GM21786 (cell line): ENCODE results near the gene KSR2.

Experiments
- ATAC-seq: cut with Tn5 transposase; IDR thresholded peaks from one replicate; pipeline ENCODE4 v1.9.1; 2021; ENCODE audit not compliant: unreplicated experiment

The KSR2 gene

DNA sequence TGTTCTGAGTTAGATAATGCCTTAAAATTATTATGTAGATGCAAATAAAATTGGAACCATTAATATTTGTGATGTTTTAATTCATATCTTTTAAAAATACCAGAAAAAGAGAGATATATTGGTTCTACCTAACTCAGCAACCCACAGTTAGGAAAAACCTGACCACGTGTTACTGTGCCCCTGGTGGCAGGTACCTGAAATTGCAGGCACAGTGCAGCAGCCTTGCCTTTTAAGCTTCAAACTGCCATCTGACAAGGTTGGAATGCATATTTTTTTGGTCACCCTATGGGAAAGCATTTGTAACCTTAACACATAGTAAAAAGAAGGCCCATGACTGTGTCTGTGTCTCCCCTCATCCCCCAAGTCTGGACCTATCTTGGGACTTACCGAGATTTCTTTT lies 498.0 kb downstream of the KSR2 start:
- no peak for ATAC-seq

DNA sequence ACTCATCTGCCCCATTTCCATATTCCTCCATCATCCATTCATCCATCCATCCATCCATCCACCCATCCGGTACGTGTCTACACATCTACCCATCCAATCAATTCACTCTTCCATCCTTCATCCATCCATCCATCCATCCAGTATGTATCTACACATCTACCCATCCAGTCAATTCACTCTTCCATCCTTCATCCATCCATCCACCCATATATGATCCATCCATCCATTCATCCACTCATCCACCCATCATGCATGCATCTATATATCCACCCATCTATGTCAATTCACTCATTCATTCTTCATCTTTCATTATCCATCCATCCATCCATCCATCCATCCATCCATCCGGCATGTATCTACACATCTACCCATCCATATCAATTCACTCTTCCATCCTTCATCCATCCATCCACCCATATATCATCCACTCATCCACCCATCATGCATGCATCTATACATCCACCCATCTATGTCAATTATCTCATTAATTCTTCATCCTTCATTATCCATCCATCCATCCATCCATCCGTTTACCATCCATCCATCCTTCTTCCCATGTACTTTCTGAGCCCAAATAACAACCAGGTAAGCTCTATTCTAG lies 498.8 kb downstream of the KSR2 start:
- no peak for ATAC-seq

DNA sequence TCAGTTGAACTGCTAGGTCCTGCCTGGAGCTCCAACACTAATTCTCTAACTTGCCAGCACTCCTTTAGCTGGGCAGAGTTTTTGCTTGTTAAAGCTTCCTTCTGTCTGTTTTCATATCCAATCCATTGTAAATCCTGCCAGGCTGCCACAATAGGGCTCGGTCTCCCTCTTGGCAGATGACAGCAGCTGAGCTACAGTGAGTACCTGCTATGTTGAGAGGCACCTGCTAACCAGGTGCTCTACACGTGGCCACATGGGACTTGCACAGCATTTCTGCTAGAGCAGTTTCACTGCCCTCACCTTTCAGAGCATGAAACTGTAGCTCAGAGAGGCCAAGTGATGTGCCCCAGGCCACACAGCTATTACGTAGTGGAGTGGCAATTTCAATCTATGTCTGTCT lies 500.8 kb downstream of the KSR2 start:
- ATAC-seq: no peak

DNA sequence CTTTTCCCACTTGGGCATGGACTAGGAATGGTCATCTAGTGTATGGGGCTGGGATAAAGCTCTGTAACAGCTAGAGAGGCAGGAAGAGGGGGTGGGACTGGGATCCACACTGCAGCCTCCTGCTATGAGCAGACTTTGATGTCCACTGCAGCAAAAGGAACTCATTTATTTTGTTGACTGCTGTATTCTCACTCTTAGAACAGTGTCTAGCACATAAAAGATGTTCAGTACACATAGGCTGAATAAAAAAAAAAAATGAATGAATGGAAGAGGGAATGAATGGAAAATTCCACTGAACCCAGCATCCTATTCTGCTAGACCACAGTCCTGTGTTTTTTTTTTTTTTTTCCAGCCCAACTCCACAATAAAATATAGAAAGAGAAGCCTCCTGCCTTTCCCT lies 501.2 kb downstream of the KSR2 start:
- ATAC-seq: no peak

DNA sequence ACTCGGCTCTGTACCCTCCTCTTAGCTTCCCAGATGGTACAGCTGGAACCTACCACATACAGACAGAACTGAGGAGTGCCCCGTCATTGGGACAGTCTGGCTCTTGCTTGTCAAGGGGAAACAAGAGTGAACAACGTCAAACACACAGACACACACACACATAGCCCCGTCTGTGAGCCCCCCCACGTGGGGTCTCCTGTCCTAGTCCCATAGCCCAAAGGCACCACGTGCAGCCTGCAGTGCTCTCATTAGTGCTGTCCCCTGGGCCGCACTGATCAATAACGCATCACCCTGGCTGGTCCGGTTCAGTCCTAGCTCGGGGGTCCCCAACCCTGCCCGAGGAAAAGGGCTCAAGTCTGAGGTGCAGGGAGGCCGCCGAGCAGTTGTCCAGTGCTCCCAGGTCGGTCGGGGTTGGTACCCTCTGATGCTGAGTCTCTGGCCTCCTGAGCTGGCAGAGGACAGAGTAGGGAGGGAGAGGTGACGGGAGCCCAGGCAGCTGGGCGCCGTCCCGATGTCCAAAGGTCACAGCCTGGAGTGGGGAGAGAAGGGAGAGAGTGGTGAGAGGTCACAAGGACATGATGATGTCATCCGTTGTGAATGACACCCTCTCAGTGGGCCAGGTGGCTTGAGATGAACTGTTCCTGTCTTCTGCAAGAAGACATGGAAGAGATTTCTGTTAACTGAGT lies 502.0 kb downstream of the KSR2 start:
- ATAC-seq: no peak

DNA sequence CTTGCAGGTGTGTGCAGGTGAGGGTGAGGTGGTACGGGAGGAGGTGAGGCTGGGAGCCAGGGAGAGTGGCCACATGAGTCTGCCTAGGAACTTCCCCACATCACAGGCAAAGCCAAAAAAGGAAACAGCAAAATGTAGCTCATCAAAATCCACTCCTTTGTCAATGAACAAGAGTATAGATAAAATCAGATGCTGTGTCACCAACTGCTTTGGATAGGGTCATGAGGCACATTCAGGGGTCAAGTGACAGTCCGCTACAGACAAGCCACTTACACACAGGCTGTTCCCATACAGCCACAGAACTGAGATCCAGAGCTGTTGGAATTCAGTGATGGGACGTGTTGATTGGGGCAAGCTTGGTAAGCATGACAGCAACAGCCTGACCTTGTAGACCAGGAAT lies 507.1 kb downstream of the KSR2 start:
- ATAC-seq: no peak

DNA sequence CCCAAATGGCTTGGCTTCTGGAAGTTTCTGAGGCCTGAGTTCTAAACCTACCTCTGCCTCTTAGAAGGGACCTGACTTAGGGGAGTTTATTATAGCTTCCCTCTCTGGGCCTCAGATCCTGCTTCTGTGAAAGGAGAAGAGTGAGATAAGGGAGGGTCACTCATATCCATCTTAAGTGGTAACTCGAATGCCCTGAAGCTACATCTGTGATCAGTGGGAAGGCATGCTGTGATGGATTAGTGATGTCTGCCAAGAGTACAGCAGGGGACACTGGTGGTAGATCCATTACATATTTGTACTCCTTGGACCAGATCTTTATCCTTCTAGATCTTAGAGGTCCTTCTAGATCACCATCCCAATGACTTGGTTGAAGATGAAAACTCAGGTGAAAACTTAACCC lies 509.6 kb downstream of the KSR2 start:
- ATAC-seq: no peak

DNA sequence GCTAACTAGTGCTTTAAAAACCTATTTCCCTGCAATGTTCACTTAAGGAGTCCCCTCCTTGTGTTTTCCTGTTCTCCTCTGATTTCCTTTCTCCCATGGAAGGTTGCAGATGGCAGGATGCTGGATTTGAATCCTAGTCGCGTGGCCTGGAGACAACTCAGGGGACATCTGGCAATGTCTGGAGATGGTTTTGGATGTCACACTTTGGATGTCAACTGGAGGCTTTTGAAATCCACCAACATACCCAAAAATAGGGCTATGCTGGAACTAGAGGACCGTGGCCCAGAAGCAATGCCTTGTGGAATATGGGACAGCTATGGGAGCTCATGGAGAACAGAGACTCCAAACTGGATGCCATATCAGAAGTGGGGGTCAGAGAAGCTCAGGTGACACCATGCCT lies 511.6 kb downstream of the KSR2 start:
- no peak for ATAC-seq

DNA sequence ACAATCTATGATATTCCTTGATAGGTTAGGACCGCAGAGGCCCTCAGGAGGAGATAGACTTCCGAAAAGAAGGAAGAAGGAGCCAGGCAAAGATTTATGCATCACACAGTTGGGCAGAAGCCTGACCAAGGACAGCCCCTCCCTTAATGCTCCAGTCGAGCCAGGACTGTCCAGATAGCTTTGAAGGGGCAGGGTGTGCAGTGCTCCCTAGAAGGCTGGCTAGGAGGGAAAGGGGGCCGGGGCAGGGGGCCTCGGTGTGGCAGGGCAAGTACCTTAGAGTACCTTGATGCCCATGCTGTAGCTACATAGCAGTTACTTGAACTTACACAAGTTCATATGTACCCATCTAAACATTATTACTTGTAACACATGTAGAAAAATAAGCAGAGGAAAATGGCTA lies 512.7 kb downstream of the KSR2 start:
- ATAC-seq: no peak

DNA sequence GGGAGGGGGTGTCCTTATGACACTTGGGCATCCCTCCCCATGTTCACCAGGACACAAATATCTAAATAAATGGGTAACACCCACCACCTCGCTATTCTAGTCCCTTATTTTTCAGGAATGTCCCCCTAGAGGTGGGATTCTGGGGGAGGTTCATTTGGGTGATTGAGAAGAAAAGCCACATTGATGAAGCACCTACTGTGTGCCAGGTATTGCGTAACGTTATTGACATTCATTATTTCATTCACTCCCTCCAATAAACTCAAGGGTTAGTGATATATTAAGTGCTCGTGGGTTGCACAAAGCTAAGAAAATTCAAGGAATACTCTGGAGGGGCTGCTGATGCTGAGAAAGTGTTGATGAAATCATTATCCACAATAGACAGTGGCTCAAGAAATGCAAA lies 514.8 kb downstream of the KSR2 start:
- no peak for ATAC-seq

DNA sequence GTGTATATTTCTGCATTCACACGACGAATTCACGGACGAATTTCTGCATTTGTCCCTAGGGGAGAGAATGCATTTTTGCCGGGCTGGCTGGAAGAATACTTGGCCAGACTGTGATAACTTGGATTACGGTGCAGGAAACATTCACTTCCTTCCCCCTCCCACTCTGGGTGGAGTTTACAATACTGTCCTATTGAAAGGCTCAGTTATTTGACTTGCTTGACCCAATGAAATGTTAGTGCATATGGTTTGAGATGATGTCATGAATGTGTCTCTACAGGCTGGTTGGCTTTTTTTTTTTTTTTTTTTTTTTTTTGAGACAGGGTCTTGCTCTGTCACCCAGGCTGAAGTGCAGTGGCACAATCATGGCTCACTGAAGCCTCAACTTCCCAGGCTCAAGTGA lies 516.7 kb downstream of the KSR2 start:
- no peak for ATAC-seq

DNA sequence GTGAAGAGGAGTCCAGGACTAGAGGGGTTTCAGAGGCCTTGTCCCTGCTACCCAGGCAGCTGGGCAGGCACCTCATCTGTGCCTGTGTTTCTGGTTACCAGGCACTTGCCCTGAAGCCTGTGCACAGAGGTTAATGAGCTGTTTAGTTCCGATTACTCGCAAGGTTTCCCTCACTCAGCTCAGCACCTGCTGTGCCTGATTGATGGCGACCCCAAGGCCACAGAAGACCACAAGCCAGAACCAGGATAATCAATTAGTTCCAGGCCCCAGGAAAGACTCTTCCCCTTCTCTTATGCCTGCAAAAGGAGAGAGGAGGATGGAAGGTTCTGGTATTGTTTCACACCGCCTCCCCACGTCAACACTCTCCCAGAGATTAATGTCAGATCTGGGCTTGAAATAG lies 518.6 kb downstream of the KSR2 start:
- ATAC-seq: no peak

DNA sequence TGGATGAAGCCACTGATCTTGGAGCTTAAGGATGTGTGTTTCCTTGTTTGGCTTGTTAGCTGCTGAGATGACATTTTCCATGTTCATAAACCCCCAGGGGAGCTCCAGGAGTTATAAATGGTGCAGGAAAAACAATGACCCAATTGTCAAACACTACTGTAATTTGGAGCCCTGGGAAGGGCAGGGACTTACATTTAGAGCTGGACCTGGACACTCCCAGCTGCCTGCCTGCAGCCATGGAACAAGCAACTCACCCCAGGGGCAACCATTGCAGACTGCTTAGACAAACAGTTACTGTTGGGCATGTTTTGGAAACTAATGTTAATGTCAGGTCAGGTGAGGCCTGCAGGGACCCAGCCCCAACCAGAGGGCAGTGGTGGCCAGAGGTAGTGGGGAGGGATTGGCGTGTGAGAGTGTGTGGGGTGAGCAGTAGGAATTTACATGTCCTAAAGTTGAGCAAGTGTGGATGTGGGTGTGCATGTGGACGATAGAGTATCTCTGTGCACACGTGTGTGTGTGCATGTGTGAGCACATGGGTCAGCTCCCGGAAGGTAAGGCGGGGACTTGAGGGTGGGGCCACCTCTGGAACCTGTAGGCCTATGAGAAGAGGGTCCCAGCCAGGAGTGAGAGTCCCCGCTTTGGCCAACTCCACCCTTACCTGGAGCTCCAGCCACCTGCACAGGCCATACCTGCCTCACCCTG lies 521.0 kb downstream of the KSR2 start:
- ATAC-seq: no peak

DNA sequence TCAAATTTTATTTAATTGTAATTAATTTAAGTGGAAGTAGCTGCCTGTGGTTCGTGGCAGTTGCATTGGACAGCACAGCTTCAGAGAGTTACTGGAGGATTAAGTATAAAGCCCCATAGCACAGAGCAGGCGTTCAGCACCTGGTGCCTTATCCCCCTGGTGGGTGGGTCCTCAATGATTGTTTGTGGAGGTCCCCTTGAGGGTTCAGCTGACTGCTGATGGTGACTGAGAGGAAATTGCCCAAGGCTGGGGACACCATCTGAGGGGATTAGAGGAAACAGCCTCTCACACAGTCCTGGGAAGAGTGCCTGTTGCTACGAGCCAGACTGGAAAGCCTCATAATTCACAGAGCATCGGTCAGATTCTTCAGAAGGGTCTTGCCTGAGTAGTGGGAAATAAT lies 524.0 kb downstream of the KSR2 start:
- ATAC-seq: no peak

DNA sequence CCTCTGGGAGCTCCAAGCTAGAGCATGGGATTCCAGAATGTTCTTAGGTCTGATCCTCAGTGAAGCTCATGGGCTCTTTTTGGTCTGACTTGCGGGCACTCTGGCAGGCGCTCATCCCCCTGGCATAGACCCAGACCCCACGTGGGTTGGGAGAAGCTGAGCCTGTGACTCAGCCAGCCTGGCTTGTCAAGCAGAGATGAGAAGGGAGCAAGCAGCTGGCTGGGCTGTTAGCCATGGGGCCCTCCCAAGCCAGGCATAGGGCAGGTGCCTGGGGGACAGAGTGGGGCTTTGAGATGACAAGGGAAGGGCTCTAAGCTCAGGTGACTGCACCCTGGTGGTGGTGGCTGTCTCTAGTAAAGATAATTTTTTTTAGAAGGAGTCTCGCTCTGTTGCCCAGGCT lies 527.0 kb downstream of the KSR2 start:
- ATAC-seq: no peak

DNA sequence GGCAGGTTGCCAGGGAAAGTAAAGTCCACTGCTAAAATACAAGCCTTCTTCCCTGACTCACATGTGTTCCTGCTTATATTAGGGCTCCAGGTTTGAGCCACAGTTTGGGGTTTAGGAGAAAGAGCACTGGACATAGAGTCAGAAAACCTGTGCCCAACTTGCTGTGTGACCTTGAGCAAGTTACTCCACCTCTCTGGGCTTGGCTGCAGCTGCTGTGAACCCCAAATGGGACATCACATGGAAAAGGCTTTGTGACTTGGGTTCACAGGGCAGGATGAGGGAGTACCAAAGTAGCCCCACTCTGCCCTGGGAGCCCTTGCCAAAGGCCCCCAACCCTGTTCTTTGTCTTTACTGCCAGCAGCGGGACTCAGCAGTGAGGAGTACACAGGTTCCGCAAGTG lies 528.4 kb downstream of the KSR2 start:
- no peak for ATAC-seq

DNA sequence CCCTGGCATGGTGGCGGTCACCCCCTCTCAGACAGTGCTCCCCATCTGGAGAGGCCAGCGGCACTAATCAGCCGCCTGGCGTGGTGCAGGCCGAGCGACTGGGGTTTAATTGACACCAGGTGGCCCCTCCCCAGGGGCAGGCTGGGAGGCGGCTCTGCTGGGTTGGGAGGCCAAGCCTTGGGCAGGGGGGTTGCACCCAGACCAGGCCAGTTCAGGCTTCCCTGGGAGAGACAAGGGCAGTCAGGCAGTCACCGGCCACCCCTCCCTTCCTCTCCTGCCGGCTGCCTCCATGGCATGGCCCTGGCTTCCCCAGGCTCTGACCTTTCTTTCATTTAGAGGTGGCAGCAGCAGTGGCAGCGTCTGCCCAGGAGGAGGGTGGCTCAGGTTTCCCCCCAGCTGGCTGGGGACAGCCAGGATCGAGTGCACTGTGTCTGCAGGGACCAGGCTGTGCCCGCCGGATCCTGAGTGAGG lies 529.2 kb downstream of the KSR2 start:
- ATAC-seq: no peak

DNA sequence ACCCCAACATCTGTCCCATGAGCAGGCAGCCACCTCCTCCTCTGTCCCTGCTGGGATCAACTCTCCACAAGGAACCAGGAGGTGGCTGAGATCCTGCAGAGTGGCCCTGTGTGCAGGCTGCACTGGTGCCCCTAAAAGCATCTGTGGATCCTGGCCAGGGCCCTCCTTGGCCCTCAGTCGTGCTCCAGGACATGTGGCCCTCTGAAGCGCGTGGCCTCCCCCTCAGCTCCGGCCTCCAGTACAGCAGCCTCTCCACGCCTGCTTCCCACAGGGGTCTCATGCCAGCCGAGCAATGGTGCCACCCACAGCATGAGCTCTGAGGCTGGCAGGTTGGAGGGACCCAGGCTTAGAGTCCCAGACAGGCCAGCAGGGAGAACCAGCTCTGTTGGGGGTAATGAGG lies 530.0 kb downstream of the KSR2 start:
- no peak for ATAC-seq

DNA sequence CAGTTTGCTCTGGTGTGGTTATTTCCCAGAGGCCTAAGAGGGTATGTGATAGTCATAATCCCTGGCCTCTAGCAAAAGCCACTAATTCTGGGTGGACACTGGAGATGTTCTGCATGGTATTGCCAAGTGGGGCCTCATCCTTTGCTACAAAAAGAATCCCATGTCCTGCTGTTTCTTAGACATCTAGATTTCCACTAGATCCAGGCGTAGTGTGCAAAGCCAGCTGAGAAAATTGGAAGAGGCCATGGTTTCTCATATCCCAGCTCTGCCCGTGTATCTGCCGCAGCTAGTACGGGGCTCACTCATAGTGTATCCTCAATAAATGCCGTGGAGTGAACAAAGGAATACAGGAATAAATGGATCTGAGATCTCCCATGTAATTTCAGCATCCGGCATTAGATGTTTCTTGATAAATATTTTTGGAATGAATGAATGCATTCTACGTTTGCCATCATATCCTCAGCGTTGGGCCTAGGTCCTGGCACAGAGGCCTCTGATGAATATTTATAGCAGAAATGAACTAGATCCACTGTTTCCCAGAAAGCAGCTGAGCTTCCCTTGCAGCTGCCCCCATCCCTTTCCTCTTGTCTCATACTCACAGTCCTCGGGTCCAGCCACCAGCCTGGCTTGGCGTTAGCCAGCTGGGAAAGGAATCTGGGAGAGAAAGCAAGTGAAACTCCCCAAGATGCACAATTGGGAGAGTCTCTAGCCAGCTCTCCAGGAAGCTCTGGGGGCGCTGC lies 531.1 kb downstream of the KSR2 start:
- ATAC-seq: no peak

DNA sequence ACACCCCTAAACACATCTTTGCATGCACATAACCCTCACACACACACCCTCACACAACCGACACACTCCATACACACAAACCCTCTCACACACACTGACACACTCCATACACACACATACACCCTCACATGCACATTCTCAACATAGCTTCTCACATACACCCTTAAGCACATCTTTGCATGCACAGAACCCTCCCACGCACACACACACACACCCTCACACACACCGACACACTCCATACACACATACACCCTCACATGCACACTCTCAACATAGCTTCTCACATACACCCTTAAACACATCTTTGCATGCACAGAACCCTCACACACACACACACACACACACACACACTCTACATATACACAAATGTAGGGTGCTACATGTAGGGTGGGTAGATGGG lies 534.9 kb downstream of the KSR2 start:
- no peak for ATAC-seq

DNA sequence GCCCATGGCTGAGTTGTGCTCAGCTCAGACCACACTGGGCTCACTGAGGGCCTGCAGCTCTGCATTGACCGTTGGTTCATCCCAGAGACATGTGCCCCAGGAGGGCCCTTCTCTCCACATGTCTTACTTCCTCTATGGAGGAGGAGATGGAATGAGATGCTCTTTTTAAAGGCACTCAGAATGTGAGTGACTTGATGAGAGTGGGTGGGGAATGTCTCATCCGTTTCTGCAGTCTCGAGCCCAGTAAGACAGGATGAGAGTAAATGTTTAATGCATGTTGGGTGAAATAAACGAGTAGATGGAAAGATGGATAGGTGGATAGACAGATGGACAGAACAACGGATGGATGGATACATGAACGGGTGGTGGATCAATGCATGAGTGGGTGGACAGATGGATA lies 538.5 kb downstream of the KSR2 start:
- no peak for ATAC-seq

DNA sequence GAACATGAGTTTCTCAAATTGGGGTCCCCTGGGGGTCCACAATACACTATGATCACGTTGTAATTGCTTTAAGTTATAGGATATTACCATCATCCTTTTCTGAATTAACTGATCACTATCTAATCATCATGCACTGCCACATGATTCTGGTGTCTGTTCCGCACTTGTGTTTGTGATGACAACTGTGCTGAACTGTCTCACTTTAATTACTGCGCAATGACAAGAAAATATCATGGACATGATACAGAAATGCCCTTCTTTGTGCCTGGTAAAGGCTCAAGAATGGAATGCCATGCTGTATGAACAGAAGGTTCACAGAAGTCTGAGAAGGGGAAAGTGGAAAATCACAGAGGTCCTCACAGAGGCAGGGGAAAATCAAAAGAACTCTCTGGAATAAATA lies 541.6 kb downstream of the KSR2 start:
- ATAC-seq: no peak
